Ectodermal cell (in vitro differentiated cells): ENCODE measurements around the gene ATP10D.
"Not testable (repeated sequence)": the region's sequence is repeated elsewhere in the genome, so short reads cannot be mapped to it uniquely, and the experiment has no call there.

Experiments
- H3K27ac ChIP-seq: 2 replicates; pipeline ENCODE4 v1.7.0; 2013; ENCODE audit warnings: mild to moderate bottlenecking, low read depth, low read length; ENCODE audit not compliant: insufficient read depth, poor library complexity, severe bottlenecking
- H3K27me3 ChIP-seq: 2 replicates; pipeline ENCODE4 v1.7.0; 2013; ENCODE audit warnings: mild to moderate bottlenecking, low read length; ENCODE audit not compliant: insufficient read depth, control insufficient read depth, poor library complexity, severe bottlenecking
- H3K36me3 ChIP-seq: one replicate; pipeline ENCODE4 v1.7.0; 2013; ENCODE audit warnings: low read length; ENCODE audit not compliant: control insufficient read depth, insufficient read depth
- H3K4me1 ChIP-seq: one replicate; pipeline ENCODE4 v1.7.0; 2013; ENCODE audit warnings: low read length; ENCODE audit not compliant: control insufficient read depth, insufficient read depth
- H3K4me3 ChIP-seq: 2 replicates; pipeline ENCODE4 v1.7.0; 2013; ENCODE audit warnings: low read depth, low read length, control low read depth; ENCODE audit not compliant: insufficient read depth
- H3K9me3 ChIP-seq: 2 replicates; pipeline ENCODE4 v1.7.0; 2013; ENCODE audit warnings: mild to moderate bottlenecking, low read length, moderate library complexity; ENCODE audit not compliant: control insufficient read depth
- WGBS, 2 experiments: methylation state at CpG; one replicate each; pipeline ENCODE4 v1.1.7; 2013; ENCODE audit warnings: missing lambda C conversion rate in 2 of 2; 5-methylcytosine and 5-hydroxymethylcytosine counted together

ATP10D gene

DNA sequence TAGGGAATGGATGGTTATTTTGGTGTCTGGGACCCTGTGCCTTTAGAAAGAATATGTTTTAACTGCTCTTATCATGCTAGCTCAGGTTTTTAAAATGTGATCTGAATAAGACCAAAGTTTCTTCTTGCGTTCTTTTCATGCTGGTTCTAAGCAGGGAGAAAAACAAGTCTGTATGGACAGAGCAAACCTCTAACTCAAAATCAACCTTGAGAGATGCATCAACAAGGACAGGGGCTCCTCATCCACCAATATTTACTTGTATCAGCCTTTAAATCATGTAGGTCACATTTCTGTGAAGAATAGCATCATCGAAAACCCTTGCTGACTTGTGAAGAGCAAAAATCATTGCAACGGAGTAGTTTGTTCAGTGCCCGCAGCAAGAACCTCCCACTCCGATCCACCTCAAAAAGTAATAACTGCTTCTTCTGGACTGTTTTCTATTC, 1.2 kb downstream of the ATP10D start:
- Histone ChIP-seq H3K27ac (no peak overlapping the region), H3K9me3 (no peaks in the 10 kb centered on the region), H3K4me1 (peaks cover 7% of the 10 kb centered on the region), H3K4me3 (peak overlapping the region; percentile 57), H3K27me3 (no peaks in the 10 kb centered on the region), H3K36me3 (no peaks in the 10 kb centered on the region)
- WGBS, 2 experiments = 82 to 89% methylated on average over 5 of the region's 5 CpGs

DNA sequence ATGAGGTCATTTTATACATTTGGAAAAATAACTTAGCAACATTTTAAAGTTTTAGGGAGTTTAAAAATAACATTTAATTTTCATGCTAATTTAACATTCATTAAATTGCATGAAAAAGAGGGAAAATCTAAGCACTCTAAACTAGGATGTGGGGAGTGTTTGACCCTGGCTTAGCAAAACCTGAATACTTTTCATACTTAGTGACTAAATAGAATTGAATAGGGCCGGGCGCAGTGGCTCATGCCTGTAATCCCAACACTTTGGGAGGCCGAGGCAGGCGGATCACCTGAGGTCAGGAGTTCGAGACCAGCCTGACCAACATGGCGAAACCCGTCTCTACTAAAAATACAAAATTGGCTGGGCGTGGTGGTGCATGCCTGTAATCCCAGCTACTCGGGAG, 1.7 kb downstream of the ATP10D start:
- not testable (repeated sequence) for H3K4me1 ChIP-seq, H3K27ac ChIP-seq, H3K27me3 ChIP-seq, H3K4me3 ChIP-seq, H3K9me3 ChIP-seq, H3K36me3 ChIP-seq
- 93 to 96% methylated on average over 9 of the region's 9 CpGs for WGBS, 2 experiments

DNA sequence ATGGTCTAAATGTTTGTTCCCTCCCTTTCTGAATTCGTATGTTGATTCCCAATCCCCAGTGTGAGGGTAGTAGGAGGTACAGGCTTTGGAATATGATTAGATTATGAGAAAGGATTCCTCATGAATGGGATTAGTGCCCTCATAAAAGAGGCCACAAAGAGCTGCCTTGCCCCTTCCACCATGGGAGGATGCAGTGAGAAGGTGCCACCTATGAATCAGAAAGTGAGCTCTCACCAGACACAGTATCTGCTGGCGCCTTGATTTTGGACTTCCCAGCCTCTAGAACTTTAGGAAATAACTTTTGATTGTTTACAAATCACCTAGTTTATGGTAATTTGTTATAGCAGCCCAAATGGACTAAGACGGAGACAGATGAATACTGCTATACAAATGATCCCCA, 3.6 kb downstream of the ATP10D start:
- H3K27ac ChIP-seq = no peak overlapping the region
- no peaks in the 10 kb centered on the region for H3K9me3 ChIP-seq
- H3K27me3 ChIP-seq = no peaks in the 10 kb centered on the region
- H3K4me1 ChIP-seq = peaks cover 7% of the 10 kb centered on the region
- H3K36me3 ChIP-seq = no peaks in the 10 kb centered on the region
- no peak overlapping the region for H3K4me3 ChIP-seq
- 55 to 57% methylated on average over 2 to 3 of the region's 3 CpGs for WGBS, 2 experiments

DNA sequence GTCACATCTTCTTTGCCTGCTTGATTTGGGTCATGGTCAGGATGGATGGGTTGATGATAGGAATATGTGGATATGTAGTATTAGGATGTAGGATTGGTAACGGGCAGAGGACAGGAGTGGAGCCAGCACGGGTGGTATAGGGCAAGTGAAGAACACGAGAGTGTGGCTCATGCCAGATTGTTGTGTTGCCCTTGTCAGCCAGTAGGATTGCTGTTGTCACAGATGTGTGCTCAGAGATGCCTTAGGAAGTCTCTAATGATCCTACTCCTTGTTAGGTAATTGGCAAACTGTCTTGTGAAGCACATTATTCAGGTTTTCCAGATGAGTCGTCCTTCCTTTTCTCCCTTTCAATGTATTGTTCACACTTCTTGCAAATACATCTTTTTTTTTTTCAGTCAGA, 5.5 kb downstream of the ATP10D start:
- no peaks in the 10 kb centered on the region for H3K36me3 ChIP-seq
- 59 to 60% methylated on average over 4 of the region's 4 CpGs for WGBS, 2 experiments
- H3K27ac ChIP-seq = no peak overlapping the region
- H3K4me3 ChIP-seq = no peak overlapping the region
- no peaks in the 10 kb centered on the region for H3K27me3 ChIP-seq
- H3K4me1 ChIP-seq = peaks cover 7% of the 10 kb centered on the region
- H3K9me3 ChIP-seq = no peaks in the 10 kb centered on the region

DNA sequence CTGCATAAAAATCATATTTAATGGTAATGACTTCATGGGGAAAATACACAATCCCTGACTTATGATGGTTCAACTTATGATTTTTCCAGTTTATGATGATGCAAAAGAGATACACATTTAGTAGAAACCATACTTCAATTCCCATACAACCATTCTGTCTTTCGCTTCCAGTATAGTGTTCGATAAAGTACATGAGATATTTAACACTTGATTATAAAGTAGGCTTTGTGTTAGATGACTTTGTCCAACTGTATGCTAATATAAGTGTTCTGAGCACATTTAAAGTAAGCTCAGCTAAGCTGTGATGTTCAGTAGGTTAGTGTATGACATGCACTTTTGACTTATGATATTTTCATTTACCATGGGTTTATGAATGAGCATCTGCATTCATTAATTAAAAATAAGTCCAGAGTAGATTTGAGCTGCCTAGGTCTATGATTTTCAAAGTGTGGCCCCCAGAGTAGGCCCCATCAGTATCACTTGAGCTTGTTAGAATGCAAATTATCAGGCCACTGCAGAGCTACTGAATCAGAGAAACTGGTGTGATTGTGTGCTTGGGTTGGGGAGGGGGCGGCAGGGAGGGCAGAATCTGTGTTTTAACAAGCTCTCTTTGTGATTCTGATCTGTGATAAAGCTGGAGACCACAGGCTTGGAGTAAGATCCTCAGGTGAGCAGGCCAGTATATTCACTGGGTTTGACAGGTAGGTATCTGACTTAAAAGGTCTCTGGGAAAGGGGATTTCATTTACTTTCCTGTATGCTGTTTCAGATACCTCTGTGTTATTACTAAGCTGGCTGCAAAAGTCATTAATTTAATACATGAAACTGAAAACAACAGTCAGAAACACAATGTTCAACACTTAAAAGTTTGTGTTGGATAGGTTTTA, 8.4 kb downstream of the ATP10D start:
- Histone ChIP-seq H3K4me1 (no peaks in the 10 kb centered on the region), H3K4me3 (no peak overlapping the region), H3K9me3 (no peaks in the 10 kb centered on the region), H3K36me3 (no peaks in the 10 kb centered on the region), H3K27me3 (no peaks in the 10 kb centered on the region), H3K27ac (no peak overlapping the region)
- 91 to 93% methylated on average over 3 of the region's 3 CpGs for WGBS, 2 experiments

DNA sequence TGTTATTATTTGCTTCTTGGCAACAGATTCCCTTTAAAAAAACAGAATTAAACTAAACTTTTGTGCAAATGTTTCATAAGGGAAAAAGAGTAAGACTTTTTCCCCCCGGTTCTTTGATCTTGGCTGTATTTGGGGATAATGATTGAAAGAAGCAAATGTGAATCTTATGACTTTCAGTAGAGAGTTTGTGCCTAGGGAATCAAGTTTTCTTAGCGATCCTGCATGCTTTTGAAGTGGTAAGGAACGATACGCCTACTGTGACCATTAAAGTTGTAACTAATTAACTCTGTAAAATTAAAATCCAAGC, 9.0 kb downstream of the ATP10D start:
- Histone ChIP-seq H3K9me3 (no peaks in the 10 kb centered on the region), H3K4me1 (no peaks in the 10 kb centered on the region), H3K4me3 (no peak overlapping the region), H3K27ac (no peak overlapping the region), H3K36me3 (no peaks in the 10 kb centered on the region), H3K27me3 (no peaks in the 10 kb centered on the region)
- 50 to 63% methylated on average over 2 to 4 of the region's 4 CpGs for WGBS, 2 experiments

DNA sequence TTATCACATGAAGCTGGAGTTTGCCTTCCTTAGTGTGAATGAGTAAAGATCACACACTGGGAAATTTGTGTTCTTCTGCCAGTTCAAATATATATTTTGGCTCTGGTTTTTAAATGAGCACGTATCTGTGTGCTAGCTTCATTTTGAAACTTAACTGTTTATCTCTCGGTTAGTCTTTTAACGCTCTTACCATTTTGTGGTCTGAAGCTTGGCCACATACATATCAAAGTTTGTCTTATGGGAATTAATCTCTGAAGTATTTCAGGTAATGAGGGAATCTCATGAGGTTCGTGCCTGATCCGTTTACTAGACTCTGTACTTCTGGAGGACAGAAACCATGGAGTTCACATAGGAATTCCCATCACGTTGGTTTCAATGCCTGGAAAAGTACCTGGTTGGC, 13.8 kb downstream of the ATP10D start:
- Histone ChIP-seq H3K4me3 (no peak overlapping the region), H3K9me3 (no peaks in the 10 kb centered on the region), H3K36me3 (no peaks in the 10 kb centered on the region), H3K27ac (no peak overlapping the region), H3K4me1 (no peaks in the 10 kb centered on the region), H3K27me3 (no peaks in the 10 kb centered on the region)
- 85 to 87% methylated on average over 6 of the region's 6 CpGs for WGBS, 2 experiments

DNA sequence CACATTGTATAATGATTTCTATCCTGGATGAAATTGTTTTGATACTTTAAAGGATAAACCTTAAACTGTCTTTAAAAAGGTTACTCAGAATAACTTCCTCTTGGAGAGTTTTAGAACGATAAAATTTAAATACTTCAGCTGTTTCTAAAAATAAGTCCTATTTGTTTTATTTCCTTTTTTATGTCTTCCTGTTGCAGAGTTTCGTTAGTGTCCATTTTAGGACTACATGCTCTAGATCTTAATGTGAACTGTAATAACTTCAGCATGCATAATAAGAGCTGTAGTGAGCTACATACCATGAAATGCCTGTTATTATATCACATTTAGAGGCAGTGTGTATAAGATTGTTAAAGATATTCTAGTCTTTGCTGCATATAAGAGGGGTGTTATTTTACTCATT, 14.6 kb downstream of the ATP10D start:
- no peaks in the 10 kb centered on the region for H3K4me1 ChIP-seq
- no peaks in the 10 kb centered on the region for H3K27me3 ChIP-seq
- no peaks in the 10 kb centered on the region for H3K9me3 ChIP-seq
- 95% methylated on average over 2 of the region's 2 CpGs; no CpG with 5 or more reads in 1 of the 2 experiments for WGBS, 2 experiments
- H3K36me3 ChIP-seq = no peaks in the 10 kb centered on the region
- no peak overlapping the region for H3K4me3 ChIP-seq
- H3K27ac ChIP-seq = no peak overlapping the region

DNA sequence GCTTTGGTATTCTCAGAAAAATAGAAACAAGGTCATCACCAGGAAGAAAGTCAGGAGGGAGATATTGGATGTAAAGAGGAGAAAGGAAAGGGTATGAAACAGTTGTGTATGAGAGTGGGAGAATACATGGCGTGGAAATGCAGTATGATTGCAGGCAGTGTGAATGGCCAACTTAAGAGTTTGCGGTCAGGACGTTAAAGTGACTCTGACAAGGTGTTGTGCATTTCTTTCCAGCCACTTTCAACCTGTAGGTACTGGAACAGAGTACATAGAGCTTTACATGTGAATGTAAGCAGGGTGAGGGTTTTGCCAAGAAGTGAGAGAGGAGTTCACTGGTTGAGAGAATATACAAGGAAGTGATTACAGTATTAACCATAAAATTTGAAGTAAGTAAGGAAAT, 15.7 kb downstream of the ATP10D start:
- WGBS, 2 experiments = 62 to 64% methylated on average over 3 of the region's 3 CpGs
- Histone ChIP-seq H3K4me3 (no peak overlapping the region), H3K9me3 (no peaks in the 10 kb centered on the region), H3K36me3 (no peaks in the 10 kb centered on the region), H3K27me3 (no peaks in the 10 kb centered on the region), H3K4me1 (no peaks in the 10 kb centered on the region), H3K27ac (no peak overlapping the region)

DNA sequence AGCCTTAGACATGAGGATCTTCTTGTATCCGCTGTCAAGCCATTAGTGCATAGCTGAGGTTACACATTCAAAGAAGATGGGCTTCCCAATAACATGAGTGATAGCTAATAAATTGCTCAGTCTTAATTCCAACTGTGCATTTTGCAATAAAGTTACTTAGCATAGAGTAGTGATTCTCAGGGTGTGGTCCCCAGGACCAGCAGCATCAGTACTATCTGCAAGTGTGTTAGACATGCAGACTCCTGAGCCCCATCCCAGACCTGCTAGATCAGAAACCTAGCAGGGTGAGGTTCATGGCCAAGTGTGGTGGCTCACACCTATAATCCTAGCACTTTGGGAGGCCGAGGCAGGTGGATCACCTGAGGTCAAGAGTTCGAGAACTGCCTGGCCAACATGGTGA, 20.1 kb downstream of the ATP10D start:
- H3K4me1 ChIP-seq = no peaks in the 10 kb centered on the region
- no peaks in the 10 kb centered on the region for H3K36me3 ChIP-seq
- no peaks in the 10 kb centered on the region for H3K27me3 ChIP-seq
- H3K27ac ChIP-seq = no peak overlapping the region
- H3K9me3 ChIP-seq = no peaks in the 10 kb centered on the region
- no peak overlapping the region for H3K4me3 ChIP-seq
- WGBS, 2 experiments = 90 to 93% methylated on average over 3 of the region's 3 CpGs
